WTC11 (cell line): ENCODE results near the gene IVD.

Experiments used
- ATF3 ChIP-seq: sonication (generic); formaldehyde crosslinking; conservative IDR thresholded peaks from 2 replicates; pipeline ENCODE4 v1.8.1; 2022; ENCODE audit warnings: mild to moderate bottlenecking, missing genetic modification reagents
- CREM ChIP-seq: sonication (generic); formaldehyde crosslinking; IDR thresholded peaks from 2 replicates; pipeline ENCODE4 v1.8.1; 2022; ENCODE audit warnings: mild to moderate bottlenecking, missing genetic modification reagents, moderate library complexity
- CTCF ChIP-seq: fragments of 200-600 bp; IDR thresholded peaks from 2 replicates; pipeline ENCODE4 v1.8.0; 2022; ENCODE audit warnings: antibody characterized with exemption
- ELF4 ChIP-seq: sonication (generic); formaldehyde crosslinking; IDR thresholded peaks from 2 replicates; pipeline ENCODE4 v1.8.1; 2022; ENCODE audit warnings: low read depth, mild to moderate bottlenecking, moderate library complexity, missing genetic modification reagents
- ETV6 ChIP-seq: sonication (generic); formaldehyde crosslinking; IDR thresholded peaks from 2 replicates; pipeline ENCODE4 v1.8.1; 2022; ENCODE audit warnings: mild to moderate bottlenecking, missing genetic modification reagents
- JUN ChIP-seq: sonication (generic); formaldehyde crosslinking; IDR thresholded peaks from 2 replicates; pipeline ENCODE4 v1.8.0; 2023; ENCODE audit warnings: mild to moderate bottlenecking, missing genetic modification reagents
- NFYB ChIP-seq: sonication (generic); formaldehyde crosslinking; conservative IDR thresholded peaks from 2 replicates; pipeline ENCODE4 v1.8.0; 2022; ENCODE audit warnings: low read depth, missing genetic modification reagents
- SMAD3 ChIP-seq: sonication (generic); formaldehyde crosslinking; IDR thresholded peaks from 2 replicates; pipeline ENCODE4 v1.8.0; 2022; ENCODE audit warnings: missing genetic modification reagents, mild to moderate bottlenecking, borderline replicate concordance
- SP1 ChIP-seq: sonication (generic); formaldehyde crosslinking; conservative IDR thresholded peaks from 2 replicates; pipeline ENCODE4 v1.8.1; 2022; ENCODE audit warnings: missing genetic modification reagents
- TEAD1 ChIP-seq: sonication (generic); formaldehyde crosslinking; IDR thresholded peaks from 2 replicates; pipeline ENCODE4 v1.8.0; 2022; ENCODE audit warnings: mild to moderate bottlenecking, missing genetic modification reagents
- TP53 ChIP-seq: sonication (generic); formaldehyde crosslinking; IDR thresholded peaks from 2 replicates; pipeline ENCODE4 v1.8.1; 2023; ENCODE audit warnings: mild to moderate bottlenecking, missing genetic modification reagents
- USF1 ChIP-seq: sonication (generic); formaldehyde crosslinking; IDR thresholded peaks from 2 replicates; pipeline ENCODE4 v1.8.0; 2022; ENCODE audit warnings: mild to moderate bottlenecking, missing genetic modification reagents
- ZNF232 ChIP-seq: sonication (generic); formaldehyde crosslinking; IDR thresholded peaks from 2 replicates; pipeline ENCODE4 v1.8.0; 2022; ENCODE audit warnings: mild to moderate bottlenecking, missing genetic modification reagents

- no peak for TF ChIP-seq CTCF
- TF ChIP-seq ETV6 (CRISPR knock-in tag): no peak
- TF ChIP-seq ELF4: no peak
- TF ChIP-seq TP53 (CRISPR knock-in tag): no peak
- no peak for TF ChIP-seq SP1 (CRISPR knock-in tag)
- no peak for TF ChIP-seq USF1 (CRISPR knock-in tag)
- TF ChIP-seq ZNF232 (CRISPR knock-in tag): no peak
- TF ChIP-seq TEAD1 (CRISPR knock-in tag): no peak
- TF ChIP-seq JUN (CRISPR knock-in tag): no peak
- no peak for TF ChIP-seq ATF3 (CRISPR knock-in tag)
- no peak for TF ChIP-seq NFYB
- TF ChIP-seq CREM (CRISPR knock-in tag): no peak
- TF ChIP-seq SMAD3 (CRISPR knock-in tag): no peak
These were observed 50.7 kb downstream of the IVD start for GRCh38 chr15:40456299-40456712.
